G401.6 (cell line): ENCODE data around the gene C17orf114.
"Not testable (repeated sequence)": the region's sequence is repeated elsewhere in the genome, so short reads cannot be mapped to it uniquely, and the experiment has no call there.

Experiments
- FAIRE-seq: peaks from 2 replicates; lab custom pipeline; 2012; peaks lifted over from hg19 to GRCh38; lab: Jason Lieb, UNC

Gene C17orf114

DNA sequence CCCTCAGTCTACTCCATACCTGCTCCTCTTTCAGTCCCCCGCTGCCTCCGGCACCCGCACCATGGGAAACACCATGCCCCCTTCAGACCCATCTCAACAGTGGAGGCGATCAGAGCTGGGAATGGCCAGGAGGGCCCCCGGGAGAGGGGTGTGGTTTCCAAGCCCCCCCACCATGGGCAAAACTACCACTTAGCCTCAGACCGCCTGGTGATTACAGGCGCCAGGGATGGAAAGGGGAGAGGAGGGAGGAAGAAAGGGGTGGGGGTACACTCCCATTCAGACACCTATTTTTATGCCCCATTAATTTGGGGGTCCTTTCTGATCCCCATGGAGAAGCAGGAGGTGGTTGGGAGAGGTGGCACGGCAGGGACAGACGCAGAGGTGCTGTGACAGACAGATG, at the start of gene C17orf114:
TSS of gene C17orf114 (minus strand) at position 101 of the 400 bp plus-strand sequence.
- FAIRE-seq = no peak

DNA sequence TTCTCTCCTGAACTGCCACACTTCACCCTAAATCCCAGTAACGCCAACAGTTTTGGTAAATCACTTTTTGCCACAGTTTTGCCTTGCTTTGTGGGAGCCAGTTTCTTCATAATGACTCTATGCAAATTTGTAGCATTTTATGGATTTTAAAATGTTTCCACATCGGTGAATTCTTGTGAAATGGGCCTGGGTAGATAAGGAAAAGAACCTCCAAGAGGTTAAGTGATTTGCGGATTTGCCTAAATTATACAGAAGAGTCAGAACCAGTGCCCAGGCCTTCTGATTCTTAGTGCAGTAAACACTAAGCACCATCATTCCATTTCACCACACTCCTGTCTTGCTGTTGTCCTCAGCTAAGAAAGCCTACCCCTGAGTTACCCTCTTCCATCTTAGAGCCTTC, 49.0 kb upstream of the C17orf114 start:
- FAIRE-seq = no peak

DNA sequence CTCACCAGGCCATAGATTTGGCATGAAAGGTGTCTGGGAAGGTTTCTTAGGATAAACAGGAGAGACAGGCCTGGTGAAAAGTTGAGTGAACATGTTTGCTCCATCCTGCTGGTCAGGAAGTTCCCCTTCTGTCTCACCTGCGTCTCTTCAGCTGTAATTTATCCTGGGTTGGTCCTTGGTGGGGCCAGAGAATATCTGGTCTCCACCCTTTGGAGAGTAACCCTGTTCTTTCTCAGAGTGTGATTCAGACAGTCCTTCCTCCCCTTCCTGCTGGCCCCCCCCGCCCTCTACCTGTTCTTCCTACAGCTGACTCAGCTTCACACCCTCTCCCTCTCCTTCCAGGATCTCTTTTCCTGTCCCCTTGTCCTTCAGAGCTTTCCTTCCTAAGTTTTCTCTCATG, 48.1 kb upstream of the C17orf114 start:
- FAIRE-seq = no peak

DNA sequence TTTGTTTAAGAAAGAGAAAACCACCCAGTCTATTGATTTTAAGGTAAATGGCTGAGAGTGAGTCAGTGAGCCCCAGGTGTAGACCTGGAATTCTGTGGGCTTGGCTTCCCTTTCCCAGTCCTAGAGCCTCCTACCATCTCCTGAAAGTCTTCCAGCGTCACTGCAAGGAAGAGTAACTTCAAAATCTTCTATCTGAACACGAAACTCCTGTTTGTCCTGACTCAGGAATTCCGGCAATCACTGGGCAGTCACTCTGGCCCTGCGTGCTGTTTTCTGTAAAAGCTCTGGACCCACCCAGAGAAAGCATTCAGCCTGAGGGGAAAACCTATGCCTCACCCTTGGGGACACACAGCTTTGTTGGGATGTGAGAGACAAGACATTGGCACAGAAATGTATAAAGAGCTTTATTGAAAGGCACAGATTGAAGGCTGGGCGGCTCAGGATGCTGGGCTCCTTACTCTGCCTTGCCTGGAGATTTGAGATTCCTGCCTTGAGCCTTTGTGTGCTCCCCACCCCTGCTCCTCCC, 46.9 kb upstream of the C17orf114 start:
- FAIRE-seq = no peak

DNA sequence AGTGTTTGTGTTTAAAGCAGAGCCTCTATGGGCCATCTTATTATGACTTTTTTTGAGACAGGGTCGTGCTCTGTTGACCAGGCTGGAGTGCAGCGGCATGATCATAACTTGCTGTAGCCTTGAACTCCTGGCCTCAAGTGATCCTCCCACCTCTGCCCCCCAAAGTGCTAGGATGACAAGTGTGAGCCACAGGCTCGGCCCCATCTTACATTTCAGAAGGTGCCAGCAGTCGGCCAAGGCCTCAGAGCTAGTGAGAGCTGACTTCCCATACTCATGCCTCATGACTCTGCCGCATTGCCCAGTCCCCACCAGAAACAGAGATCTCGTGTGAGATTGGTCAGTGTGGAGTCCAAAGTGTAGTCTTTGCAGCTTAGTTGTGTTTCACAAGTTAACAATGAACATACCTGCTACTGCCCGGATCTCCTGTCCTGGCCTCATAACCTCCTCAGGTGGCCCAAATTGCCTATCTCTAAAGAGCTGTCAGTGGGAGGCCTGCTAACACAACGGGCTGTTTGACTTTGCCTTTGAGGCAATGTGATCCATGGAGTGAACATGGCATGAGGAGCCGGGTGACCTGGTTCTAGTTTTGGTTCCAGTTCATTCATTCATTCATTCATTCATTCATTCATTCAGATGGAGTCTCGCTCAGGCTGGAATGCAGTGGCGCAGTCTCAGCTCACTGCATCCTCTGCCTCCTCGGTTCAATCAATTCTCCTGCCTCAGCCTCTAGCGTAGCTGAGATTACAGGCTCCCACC, 44.7 kb upstream of the C17orf114 start:
- FAIRE-seq = no peak

DNA sequence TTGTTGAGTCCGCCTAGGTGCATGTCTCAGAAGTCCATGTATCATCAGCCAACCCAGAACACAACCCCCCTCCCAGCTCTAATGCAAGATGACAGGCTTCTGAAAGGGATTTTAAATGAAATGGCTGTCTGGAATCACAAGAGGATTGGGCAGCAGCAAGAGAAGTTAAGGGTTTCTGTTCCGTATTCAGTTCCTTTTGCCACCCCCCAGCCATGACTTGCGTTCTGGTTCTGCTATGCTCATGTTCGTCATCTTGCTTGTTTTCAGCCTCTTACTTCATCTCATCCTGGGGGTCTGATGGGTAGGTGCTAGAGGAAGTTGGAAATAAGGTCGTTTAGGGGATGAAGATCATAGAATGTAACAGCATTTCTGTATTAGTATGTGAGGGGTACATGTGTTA, 43.0 kb upstream of the C17orf114 start:
- no peak for FAIRE-seq

DNA sequence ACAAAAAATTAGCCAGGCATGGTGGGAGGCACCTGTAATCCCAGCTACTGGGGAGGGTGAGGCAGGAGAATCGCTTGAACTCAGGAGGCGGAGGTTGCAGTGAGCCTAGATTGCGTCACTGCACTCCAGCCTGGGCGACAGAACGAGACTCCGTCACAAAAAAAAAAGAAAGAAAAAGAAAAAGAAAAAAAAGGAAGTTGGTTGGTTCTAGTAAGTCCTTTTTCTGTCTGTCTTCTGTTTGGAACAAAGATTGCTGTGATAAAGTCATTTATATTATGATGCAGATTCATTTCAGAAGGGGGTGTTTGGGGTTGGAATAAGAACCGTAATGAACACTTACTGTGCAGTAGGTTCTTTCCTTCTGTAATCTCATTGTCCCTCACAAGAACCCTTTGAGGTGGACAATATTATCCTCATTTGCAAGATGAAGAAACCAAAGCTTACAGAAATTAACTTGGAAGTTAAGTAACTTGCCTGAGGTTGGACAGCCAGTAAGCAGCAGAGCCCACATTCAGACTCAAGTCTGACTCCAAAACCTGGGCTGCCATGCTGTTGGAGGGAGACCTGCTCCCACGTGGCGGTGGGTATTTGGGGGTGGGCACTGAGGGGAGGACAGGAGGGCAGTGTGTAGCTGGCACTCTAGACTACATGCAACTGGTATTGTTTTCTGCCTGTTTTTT, 41.3 kb upstream of the C17orf114 start:
- FAIRE-seq = no peak

DNA sequence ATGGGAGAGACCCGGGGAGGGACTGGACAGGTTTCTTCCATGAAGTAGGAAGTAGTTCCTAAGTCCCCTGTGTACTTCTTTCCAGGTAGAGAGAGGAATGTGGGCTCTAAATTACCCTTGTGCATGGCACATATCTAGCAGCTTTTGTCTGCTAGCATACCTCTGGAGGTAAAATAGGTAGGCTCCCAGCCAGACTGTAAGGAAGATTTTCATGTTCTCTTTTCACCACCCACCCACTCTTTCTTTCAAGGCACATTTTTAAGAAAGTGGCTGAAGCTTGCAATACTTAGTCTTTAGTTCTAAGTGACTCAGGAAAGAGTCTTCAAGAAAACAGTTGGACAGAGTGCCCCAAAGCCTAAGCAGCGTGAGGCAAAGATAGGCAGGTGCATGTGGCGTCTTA, 40.2 kb upstream of the C17orf114 start:
- FAIRE-seq = no peak

DNA sequence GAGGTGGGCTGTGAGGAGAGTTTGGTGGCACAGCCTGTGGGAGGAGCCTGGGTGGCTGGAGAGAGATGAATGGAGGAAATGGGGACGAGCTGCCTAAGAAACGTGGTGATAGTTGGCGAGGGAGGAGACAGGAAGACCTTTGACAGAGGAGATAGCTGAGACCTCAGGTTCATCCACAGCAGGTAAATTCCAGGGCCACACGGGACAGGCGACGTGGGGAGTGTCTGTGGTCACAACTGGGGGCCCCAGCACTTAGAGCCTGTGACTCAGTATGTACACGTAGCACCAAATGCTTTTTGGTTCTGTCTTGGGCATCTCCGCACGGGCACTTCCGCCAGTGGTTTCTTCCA, 38.7 kb upstream of the C17orf114 start:
- no peak for FAIRE-seq

DNA sequence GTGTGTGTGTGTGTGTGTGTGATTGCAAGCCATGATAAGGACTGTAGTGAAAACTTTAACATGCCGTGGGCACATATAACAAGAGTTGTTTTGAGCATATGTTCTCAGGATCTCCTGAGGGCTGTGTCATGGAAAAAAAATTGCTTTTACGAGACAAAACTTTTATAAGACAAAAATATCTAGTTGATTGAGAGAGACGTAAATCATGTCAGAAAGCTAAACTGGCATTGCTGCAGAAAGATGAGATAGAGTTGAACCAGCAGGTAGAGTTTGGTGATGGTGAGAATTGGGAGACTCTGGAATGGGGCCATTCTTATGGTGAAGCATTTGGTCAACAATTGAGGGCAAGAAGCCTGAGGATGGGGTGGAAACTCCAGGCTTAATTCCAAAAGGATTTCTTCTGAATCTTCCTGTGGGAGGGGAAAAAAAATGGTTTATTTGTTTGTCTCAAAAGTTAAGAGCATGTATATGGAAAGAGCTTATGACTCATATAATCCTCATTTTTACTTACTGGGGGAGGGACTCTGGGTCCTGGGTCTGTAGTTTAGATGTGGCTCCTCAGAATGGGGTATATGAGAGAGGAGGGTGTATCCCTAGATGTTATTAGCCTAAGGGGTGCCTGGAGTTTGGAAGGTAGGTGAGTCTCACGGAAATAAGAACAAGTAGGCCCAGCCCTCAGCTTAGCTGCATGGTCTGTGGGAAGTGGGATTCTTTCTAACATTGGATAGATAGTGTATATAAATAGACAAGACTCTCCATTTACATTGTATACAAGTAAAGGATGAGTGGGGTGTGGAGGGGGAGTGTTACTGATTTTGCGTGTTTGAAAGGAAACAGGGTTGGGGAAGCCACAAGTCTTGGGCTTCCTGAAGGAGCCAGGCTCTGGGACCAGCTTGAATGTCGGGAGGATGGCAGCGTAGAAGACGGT, 38.1 kb upstream of the C17orf114 start:
- no peak for FAIRE-seq

DNA sequence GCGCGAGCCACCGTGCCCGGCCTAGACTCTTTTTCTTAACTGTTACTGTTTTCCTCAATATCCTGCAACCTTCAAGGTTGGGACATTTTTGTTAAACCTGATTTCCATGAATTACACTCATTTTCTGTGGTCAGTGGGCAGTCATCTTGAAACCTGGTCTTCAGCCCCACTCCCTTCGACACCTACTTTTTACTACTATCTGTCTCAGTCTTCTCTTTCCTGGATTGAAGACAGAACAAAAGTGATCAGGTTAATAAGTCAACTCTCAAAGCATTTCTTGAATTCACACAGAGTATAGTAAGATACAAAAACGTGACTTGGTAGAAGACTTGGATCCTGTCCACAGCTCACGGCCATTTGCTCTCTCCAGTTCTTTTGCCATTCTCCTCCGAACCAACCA, 37.1 kb upstream of the C17orf114 start:
- no peak for FAIRE-seq

DNA sequence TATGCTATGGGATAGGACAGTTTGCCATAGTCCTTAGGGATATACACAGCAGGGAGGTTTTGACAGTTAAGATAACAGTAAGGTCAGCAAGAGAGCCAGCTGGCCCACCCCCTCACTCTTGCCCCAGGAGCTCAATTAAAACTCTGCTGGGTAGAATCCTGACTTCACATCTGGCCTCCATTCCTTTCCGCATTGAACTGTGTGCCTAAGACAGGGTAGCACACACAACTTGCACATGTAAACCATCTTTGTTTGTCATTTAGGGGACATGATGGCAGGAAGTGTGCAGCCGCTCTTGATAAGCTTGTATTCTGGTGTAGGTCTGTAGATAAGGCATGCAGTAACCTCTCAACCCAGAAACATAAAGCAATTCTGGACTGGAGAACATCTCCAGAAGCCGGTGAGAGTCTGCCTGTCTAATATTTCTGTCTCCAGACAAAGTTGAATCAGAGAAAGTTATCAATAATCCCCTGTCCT, 36.2 kb upstream of the C17orf114 start:
- FAIRE-seq = no peak

DNA sequence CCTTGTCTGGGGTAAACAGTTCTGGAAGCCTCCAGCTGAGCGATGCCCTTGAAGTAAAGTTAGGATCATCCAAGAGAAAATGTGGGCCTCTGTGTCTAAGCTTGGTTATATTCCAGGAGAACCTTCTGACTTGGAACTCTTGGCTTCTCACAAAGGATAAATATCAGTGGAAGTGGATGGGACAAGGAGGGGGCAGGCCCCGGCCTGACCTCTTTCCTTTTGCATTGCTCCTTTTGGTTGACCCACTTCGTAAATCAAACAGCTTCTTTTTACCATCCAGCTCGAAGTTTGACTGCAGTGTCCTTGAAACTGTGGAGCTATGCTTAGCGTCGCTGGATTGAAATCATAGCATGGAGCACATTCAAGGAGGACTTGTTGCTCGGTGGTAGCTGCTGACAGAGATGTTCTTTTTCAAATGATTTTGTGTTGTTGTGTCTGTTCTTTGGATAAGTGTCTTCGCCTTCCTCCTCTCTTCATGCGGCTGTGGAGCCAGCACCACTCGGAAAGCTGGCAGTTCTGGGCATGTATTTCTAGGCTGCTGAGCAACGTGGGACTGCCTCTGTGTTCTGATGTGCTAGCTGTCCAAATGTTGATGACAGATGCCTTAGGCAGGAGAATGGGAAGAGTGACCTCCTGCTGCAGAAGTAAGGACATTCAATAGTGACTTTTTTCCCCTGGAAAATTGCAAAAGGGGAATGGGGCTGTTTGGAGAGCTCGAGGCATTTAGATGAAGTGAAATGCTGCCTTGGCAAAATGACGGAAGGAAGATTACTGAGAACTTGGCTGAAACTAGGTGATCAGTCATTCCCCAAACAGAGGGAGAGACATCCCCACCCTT, 35.6 kb upstream of the C17orf114 start:
- no peak for FAIRE-seq

DNA sequence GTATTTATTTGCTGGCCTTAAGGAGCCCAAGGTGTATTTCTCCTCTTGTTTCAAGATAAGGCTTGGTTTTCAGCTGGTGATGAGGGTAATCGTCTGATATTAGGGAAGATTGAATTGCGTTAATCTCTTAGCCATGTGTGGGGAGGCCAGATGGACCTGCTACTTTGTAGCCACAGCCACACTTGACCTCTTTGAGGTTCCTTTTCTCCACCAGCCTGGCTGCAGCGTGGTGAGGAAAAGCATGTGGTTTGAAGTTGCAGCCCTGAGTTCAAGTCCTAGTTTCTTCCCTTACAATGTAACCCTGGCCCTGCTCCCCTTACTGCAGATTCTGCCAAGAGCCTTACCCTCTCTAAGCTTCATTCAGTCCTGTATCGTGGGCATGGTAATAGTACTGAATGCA, 34.1 kb upstream of the C17orf114 start:
- no peak for FAIRE-seq

DNA sequence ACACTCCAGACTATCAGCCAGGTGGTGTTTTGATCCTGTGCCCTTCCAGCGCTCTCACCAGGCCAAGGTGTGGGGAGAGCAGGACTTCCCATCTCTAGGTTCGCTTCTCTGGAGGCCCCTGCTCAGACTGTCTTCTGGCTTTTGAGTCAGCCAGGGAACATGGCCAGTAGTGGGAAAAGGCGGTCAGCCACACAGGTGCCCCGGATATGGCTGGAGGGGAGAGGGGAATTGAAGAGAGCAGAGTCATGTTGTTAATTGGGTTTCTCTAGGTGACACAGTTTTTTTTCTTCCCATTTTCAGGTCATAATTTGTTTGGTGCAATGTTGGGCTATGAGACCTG, 32.5 kb upstream of the C17orf114 start:
- FAIRE-seq = no peak

DNA sequence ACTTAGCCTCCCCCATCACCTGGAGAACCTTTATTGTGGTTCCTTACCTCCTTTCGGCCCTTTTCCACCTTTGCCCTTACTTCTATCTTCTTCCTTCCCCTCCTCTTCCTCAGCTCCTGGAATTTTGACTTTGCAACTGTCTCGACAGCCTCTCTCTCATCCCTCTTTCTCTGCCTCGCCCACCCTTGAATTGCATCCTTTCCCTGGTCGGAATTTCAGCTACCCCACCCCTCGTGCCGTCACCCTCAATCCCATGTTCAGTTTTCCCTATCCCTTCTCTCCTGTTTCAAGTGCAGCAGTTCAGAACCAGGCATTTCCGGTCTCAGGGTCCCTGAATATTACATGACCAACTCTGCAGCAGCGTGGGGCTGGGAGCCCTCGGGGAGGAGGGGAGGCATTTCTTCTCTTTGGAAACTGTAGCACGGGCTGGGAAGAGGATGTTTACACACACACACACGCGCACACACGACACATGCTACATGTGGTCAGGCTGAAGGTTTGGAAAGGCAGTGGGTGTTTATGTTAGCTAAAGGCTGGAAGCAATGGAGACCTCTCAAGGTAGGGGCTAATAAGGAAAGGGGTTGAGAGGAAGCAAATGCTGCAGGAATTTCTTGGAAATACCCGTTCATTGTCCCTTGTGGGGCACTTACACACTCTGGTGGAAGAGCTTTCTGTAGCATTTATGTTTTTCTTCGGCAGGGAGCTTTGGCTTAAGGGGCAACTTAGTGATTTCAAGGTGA, 32.0 kb upstream of the C17orf114 start:
- FAIRE-seq = no peak

DNA sequence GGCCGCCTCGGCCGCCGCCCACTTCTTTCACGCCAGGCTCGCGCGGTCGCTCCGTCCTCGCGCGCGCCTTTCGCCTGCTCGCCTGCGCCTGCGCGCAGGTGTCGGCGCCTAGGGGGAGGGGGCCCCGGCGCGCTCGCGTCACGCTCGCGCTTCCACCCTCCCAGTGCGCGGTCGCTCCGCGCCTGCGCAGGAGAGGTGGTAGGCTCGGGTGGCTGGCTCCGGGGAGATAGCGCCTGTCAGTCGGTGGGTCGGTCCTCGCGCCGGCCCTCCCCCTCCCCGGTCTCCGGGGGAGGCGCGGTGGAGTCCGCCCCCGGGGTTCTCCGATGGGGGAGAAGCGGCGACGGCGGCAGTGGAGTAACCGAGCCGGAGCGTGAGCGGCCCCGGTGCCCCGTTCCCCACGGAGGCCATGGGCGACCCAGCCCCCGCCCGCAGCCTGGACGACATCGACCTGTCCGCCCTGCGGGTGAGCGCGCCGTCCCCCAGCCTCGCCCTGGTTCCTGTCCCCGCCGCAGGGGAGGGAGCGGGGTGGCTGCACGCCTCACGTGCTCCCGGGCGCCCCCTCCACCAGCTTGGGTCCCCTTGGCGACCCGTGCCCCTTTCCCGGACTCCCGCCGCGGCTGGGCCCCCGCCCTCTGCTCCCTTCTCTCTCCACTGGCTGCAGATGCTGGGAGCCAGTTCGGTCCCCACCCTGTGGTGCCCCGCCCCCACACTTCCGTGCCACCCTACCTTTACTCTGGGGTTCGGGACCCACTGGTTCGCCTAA, 31.2 kb upstream of the C17orf114 start, which contains the start of gene MINK1:
TSS of gene MINK1 (plus strand) at position 163 of the 763 bp plus-strand sequence. CDS start at position 407, 244 bp downstream.
- FAIRE-seq = no peak

DNA sequence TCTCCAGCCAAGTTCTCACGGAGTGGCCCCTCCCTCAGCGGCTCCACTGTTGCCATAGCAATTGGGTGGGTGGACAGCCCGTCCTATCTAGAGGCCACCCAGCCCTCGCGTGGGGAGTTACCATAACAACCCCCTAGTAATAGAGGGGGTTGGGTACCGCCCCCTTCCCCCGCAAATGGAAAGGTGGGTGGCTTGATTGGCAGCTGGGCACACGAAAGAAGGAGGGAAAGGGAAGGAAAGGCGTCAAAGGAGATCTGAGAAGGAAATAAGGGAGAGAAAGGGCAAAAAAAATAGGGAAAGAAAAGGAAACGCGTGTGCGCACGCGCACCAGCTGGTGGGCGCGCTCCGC, 30.7 kb upstream of the C17orf114 start:
- FAIRE-seq = not testable (repeated sequence)

DNA sequence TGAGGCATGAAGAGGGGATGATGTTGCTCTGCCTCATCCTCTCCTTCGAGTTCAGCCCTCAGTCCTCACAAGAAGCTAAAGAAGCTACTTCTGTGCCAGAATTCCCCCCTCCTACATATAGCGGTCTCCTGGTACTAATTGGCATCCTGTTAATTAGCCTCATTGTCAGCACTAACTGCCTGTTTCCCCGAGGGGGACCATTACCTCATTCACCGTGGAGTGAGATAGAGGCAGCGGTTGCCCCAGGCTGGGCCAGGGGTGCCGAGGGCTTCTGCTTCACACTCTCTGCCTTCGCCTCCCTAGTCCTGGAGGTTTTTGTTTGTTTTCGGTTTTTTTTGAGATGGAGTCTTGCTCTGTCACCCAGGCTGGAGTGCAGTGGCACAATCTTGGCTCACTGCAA, 25.3 kb upstream of the C17orf114 start:
- FAIRE-seq = no peak

DNA sequence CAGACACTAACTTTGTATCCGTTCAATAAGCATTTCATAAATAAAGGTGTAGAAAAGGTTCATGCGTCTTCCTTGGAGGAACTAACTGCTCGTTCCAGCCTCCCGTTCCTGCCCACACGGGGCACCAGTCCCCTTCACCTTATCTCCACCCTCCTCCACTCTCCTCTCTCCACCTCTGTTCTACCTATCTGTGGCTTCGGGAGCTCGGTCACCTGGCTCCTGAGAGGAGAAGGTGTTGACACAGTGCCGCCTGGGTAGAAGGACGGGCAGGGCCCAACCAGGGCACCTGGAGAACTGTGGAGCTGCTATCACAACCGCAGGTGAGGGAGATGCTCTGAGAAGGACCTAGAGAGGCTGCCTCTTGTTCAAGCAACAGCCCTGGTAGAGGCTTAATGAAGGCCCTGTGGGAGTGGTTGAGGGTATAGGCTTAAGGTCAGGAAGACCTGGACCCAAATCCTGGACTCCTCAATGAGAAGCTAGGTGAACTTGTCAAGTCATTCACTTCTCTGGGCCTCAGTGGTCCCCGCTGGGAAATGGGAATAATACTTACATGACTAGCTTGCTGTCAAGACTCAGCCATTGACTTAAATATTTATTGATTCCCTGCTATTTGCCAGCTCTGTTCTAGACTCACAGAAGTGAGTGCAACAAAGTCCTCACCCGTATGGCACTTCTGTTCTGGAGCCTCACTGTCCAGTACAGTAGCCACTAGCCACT, 21.4 kb upstream of the C17orf114 start:
- no peak for FAIRE-seq
